22Rv1 (cell line): Measurements from ENCODE around the gene COL5A3.

Source experiments
- ZFX ChIP-seq: fragments of 450-650 bp; IDR thresholded peaks from 2 replicates; pipeline ENCODE4 v1.6.1; 2017; ENCODE audit warnings: antibody characterized with exemption, borderline replicate concordance
- TF ChIP-seq, protein P1 (sequence below): fragments of 450-650 bp; IDR thresholded peaks from 2 replicates; pipeline ENCODE4 v1.5.1; 2017; ENCODE audit warnings: mild to moderate bottlenecking

- TF ChIP-seq, protein P1, sequence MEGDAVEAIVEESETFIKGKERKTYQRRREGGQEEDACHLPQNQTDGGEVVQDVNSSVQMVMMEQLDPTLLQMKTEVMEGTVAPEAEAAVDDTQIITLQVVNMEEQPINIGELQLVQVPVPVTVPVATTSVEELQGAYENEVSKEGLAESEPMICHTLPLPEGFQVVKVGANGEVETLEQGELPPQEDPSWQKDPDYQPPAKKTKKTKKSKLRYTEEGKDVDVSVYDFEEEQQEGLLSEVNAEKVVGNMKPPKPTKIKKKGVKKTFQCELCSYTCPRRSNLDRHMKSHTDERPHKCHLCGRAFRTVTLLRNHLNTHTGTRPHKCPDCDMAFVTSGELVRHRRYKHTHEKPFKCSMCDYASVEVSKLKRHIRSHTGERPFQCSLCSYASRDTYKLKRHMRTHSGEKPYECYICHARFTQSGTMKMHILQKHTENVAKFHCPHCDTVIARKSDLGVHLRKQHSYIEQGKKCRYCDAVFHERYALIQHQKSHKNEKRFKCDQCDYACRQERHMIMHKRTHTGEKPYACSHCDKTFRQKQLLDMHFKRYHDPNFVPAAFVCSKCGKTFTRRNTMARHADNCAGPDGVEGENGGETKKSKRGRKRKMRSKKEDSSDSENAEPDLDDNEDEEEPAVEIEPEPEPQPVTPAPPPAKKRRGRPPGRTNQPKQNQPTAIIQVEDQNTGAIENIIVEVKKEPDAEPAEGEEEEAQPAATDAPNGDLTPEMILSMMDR: no peak
- no peak for TF ChIP-seq ZFX
These were observed 51.9 kb downstream of the COL5A3 start for GRCh38 chr19:9958379-9958821.
